HG03342 (cell line): ENCODE measurements around the gene MTURN.
A peak's percentile ranks its signal among the peaks of the same experiment; 100 is the strongest.

Experiments used
- ATAC-seq: cut with Tn5 transposase; IDR thresholded peaks from one replicate; pipeline ENCODE4 v1.9.1; 2021; ENCODE audit warnings: mild to moderate bottlenecking, moderate library complexity; ENCODE audit not compliant: unreplicated experiment

MTURN gene

DNA sequence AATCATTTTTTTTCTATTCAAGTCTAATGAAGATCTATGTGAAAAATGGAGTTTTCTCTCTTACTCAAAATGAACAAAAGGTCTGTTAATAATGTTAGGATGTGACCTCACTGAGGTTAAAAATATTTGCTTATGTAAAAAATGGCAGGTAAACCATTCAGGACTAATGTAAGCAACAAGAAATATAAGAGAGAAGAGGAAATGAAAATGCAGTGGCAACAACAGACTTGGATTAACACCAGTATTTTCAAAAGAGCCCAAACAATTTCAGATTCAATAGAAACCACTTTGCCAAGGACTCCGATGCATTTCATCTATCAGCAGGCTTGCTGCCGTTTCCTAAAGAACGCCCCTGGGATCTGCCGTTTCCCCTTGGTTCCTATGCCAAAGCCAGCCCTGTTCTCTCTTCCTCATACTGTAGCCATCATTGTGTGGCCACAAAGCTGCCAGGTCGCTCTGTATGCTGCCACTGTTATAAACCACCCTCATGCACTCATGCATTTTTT is 66.4 kb downstream of the MTURN start:
- peak; percentile 83 for ATAC-seq

DNA sequence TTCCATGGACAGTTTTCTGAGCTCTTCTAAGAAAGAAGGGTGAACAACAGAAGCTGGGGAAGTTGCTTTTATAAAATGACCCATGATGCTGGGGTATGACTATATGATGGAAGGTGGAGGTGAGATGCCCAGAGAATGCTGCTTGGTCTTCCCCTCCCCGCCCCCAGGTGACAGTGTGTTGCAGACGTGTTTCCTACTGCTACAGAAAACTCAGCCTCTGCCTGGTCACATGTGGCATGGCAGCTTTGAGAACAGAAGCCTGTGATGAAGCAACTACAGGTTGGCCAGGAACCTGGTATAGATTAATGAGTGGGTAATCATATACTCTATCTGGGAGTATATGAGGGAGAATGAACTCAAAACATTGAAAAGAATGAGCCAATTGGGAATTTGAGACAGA is 67.1 kb downstream of the MTURN start:
- peak; percentile 4 for ATAC-seq

DNA sequence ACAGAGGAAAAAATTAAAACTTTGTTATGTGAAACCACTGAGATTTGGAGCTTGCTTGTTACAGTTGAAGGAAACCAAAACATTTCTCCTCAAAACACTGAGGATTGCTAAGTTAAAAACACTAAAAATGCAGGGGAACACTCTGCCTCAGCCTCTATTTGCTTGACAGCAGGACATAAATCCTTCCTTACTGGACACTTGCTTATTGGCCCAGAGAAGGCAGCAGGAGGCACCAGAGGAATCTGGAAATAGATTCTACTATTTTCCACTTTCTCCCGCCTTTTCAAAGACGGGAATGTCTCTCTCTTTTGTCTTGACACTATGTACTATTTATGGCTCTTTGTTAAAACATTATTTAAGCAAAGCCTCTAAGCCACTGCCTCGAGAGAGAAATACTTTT is 67.9 kb downstream of the MTURN start:
- no peak for ATAC-seq

DNA sequence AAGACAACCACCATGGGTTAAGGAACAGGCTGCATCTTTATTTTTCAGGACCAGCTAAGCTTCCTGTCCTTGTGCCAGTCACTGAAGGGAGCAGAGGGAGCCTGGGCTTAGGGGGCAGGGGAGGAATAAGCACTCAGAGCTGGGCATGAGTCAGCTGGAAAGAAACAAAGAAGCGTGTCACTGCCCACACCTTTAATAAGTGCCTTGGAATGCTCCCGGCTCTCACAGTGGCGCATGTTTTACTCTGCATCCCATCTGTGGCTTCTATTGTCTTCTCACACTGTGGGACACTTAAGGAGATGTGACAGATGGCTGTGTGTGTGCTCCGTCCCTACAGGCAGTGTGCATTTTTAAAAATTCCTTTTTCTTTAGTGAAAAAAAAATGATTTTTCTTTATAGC is 71.7 kb downstream of the MTURN start:
- no peak for ATAC-seq

DNA sequence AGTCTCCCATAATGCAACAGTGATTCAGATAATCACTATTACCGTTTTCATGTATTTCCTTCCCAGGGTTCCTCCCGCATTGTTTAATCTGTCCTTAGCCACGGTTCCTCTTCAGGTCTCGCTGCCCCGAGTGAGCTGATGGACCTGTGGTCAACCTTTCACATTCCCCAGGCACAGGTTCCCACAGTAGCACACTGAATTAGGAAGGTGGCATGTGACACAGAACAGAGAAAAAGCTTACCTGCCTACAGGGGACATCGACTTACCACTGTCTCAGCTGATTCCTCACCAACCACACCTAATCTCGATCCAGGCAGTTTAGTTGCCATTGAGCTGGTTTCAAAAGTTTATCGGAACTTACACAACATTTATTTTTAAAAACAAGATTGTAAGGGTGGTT is 72.2 kb downstream of the MTURN start:
- no peak for ATAC-seq

DNA sequence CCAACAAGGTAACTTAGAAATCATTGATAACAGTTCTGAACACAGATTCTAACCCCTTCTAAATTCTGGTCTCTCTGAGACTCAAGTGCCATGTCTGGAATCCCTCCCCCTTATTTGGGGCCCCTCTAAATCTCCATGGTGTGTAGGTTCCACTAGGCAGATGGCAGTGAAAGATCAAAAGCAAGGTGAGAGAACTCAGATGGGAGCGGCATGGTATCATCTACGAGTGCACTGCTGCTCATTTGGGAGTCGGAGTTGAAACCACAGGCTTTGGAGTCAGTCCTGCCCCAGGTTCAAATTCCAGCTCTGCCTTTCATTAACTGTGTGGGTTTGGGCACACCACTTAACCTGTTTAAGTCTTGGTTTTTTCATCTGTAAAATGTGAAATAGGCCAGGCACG is 72.6 kb downstream of the MTURN start:
- no peak for ATAC-seq

DNA sequence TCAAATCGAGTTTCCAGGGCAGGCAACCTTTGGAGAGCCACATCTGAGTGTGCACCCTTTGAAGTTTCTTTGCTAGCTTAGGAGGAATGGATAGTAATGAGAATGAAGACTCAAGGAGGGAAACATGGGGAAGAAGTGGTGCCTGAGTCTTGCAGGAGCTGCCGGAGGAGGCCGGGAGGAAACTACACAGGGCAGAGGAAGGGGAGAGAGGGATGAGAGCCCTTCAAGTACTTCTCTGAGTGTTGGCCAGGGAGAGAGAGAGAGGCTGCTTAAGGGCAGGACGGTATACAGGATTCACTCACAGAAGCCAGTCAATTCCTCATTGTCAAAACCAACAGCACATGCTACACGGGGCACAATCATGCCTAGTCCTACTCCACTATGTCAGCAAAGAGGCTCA is 75.2 kb downstream of the MTURN start:
- no peak for ATAC-seq
